Cardiac septum (tissue), 1 donor: ENCODE measurements around the gene UNC13D. TPM values are rescaled to one million over a fixed set of nuclear protein-coding genes. Genes with fewer than 3 reads are reported as not detected.
"Not testable (repeated sequence)": the region's sequence is repeated elsewhere in the genome, so short reads cannot be mapped to it uniquely, and the experiment has no call there.

ENCODE experiments used
- DNase-seq: peaks from one replicate; pipeline ENCODE4 v3.0.0-alpha.2; 2020; ENCODE audit warnings: low spot score
- intact Hi-C: fragments of 100-400 bp; cut with DNase I; formaldehyde crosslinking; loops from one replicate; pipeline ENCODE4 v1.14.0; 2022
- total RNA-seq: library from RNA; stranded (reverse); fragmentation: NEBNext Ultra II Directional; extraction: Animal tissue kit (Norgen Biotek cat#: 25700); gene quantifications from one replicate; pipeline ENCODE4 v1.2.1, GENCODE V29; 2021
- donor health status: DM: no; HTN: no; CAD: no.

The UNC13D gene
- total RNA-seq, 1 donor from 2014 or later, result 7.9 TPM

DNA sequence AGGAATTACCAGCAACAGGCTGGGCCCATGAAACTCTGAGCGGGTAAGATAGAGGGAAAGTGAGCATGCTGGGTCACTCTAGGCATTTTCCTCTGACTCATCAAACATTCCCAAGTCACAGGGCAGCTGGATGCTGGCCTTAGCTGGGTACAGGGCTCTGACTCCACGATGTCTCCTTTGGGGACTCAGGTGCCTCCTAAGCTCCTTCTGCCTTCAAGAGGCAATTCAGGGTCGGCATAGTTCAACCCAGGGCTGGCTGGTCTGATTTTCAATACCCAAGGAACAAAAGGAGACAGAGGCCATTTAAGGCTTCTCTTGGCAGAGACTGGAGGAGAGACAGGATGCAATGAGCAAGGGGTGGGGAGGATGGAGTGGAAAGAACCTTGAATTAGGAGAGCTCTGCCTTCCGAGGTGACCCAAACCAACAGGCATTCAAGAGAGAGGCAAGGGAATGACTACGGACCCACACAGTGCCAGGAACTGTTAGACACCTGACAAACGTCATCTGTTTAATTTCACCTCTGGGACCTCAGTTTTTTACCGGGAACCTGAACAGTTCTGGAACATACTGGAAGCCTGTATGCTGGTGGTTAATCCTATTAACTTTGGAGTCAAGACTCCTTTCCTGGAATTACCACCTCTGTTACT lies 10.0 kb upstream of the UNC13D start:
- intact Hi-C loops, result loop anchor here (2.0 kb wide), 1 partner anchor 69 kb away; the partner anchor contains the start of gene UNK
- DNase-seq, result no peak

DNA sequence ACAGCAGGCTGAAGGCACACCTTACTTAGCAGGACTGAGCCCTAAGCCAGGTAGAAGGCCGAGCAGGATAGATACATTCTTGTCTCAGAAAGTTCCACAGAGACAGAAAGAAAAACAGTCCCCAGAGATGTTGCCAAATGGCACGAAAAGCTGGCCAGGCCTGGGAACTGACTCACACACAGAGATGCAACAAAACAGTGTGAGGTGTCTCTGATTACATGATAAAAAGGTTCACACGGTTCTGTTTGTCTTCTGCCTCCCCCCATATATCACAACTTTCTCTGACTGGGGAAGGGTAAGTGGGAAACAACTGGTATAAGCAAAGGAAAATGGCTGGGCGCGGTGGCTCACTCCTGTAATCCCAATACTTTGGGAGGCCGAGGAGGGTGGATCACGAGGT lies 9.2 kb upstream of the UNC13D start:
- no peak for DNase-seq
- intact Hi-C loops, result no loop called here

DNA sequence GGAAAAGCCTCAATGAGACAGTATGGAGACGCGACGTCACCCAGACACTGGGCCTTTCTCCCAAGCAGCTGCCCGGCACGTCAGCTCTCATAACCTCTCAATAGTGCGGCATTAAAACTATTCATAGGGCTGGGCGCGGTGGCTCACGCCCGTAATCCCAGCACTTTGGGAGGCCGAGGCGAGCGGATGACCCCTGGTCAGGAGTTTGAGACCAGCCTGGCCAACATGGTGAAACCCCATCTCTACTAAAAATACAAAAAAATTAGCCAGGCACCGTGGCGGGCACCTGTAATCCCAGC lies 7.4 kb upstream of the UNC13D start:
- DNase-seq, intact Hi-C loops: not testable (repeated sequence)

- intact Hi-C loops, result no loop called here
- DNase-seq, result no peak
Observed at GRCh38 chr17:75850928-75851692, 6.9 kb upstream of the UNC13D start.

DNA sequence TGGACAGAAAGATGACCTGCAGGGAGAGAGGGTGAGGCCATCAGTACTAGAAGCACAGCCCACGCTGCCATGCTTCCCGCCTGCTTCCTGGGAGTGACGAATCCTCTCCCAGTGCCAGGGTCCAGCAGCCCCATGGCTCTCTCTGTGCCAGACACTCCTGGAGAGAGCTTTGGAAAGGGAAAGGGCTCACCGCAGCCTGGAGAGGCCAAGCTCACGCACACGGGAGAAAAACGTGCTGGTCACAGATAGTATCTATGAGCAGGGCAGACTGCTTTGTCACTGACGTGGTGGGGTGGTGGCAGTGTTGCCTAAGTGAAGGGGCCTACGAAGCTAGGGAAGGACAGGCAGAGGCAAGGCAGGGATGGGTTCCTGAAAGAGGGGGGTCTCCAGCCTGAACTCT lies 5.5 kb upstream of the UNC13D start:
- DNase-seq, result no peak
- intact Hi-C loops, result loop anchor here (2.0 kb wide), 1 partner anchor 41 kb away; no protein-coding TSS in a partner anchor

- DNase-seq, result no peak
- intact Hi-C loops, result loop anchor here (2.0 kb wide), 1 partner anchor 40 kb away; no protein-coding TSS in a partner anchor
Observed at GRCh38 chr17:75849279-75849646, 5.1 kb upstream of the UNC13D start.

- DNase-seq, result peak; percentile 91
- intact Hi-C loops, result loop anchor here (2.0 kb wide), 1 partner anchor 40 kb away; no protein-coding TSS in a partner anchor
Observed at GRCh38 chr17:75848523-75849278, 4.5 kb upstream of the UNC13D start.

GRCh38 chr17:75847614-75848522 lies 3.7 kb upstream of the UNC13D start:
- DNase-seq, result no peak
- intact Hi-C loops, result loop anchor here (2.0 kb wide), 1 partner anchor 39 kb away; no protein-coding TSS in a partner anchor

DNA sequence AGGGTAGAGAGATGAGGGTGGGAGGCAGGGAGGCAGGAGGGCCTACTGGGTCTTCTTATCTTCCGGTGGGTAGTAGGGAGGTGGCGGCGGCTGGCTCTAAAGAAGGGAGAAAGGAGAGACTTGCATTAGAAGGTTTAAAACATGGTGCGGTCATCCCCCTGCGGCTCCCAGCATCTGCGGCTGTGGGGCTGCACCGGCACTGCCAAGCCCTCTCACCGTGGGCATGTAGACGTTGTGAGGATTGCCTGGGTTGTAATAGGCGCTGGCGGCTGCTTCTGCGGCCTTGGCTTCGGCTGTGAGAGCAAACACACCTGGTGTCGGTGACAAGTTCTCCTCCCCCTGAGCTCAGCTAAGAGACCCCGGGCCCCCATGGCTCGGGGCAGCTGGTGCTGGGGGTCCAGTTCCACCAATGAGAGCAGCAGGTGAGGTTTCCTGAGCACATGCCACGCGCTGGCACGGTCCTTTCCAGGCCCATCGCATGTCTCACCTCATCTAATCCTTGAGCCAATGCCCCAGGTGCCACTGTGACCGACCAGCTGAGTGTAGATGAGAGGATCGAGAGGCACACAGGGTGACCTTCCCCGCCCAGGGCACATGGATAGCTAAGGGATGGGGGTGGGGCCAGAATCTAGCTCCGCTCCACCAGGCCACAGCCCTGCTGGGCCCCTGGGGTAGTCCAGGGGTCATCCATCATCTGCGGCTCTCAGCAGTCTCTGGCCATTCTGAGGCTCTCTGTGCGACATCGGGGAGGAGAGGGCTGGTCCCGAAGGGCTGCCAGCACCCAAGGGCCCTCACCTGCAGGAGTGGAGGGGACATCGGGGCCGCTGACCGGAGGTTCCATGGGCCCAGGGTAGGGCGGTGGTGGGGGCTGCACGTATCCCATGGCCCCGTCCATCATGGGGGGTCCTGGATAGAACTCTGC lies 2.7 kb upstream of the UNC13D start:
- no peak for DNase-seq
- intact Hi-C loops, result no loop called here

GRCh38 chr17:75845933-75846691 lies 1.9 kb upstream of the UNC13D start:
- DNase-seq, result no peak
- intact Hi-C loops, result loop anchor here (2.0 kb wide), 1 partner anchor 67 kb away; a partner anchor contains a TSS

DNA sequence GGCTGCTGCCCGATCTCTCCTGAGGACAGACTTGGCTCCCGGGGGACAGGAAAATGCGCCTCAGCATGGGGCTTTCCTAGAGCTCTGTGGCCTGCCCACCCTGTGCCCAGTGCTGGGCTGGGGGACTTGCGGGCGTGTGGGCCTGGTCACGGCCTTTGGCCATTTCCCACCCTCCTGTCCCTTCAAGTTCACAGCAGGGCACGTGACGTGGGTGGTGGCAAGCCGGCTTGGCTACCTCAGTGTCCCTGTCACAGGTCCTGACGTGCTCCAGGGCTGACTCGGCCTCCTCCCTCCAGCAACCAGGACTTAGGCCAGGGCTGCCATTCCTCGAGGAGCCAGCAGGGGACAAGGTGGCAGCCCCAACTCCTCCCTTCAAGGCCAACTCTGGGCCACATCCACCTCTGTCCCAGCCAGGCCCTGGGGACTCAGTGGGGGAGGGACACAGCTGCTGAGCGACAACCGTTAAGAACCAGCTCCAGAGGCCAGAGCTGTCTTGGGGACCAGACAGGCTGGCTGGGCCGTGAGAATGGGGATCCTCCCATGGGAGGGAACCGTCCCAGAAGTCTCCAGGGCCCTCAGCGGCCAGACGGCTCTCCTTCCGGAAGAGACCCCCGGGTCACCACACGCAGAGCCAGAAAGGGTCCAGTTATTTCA lies 981 bp upstream of the UNC13D start:
- intact Hi-C loops, result loop anchor here (2.0 kb wide), 1 partner anchor 66 kb away; a partner anchor contains a TSS
- DNase-seq, result peak; percentile 92

DNA sequence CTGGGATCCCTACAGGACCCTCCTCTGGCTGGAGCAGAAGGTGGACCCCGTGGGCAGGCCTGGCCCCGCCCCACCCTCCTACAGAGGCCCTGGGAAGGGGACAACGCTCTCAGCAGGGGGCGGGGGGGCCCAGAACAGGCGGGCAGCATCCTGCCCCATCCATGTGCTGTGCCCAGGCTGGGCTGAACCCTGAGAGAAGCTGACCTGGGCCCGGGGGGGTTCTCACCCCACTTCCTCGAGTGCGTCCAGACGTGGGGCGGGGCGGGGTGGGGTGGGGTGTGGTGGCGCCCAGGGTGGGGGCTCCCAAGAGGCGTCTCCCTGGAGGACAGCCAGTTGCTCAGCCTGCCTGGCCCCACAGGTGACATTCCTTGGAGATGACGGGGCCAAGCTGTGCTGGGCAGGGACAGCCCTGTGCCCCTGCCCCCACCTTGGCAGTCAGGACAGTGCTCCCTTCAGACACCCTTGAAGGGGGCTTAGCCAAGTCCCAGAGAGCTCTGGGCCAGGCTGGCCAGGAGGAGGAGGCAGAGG lies 390 bp upstream of the UNC13D start:
- no peak for DNase-seq
- intact Hi-C loops, result loop anchor here (2.0 kb wide), 1 partner anchor 66 kb away; a partner anchor contains a TSS

GRCh38 chr17:75842963-75843576 lies 1.1 kb downstream of the UNC13D start:
- intact Hi-C loops, result no loop called here
- no peak for DNase-seq

DNA sequence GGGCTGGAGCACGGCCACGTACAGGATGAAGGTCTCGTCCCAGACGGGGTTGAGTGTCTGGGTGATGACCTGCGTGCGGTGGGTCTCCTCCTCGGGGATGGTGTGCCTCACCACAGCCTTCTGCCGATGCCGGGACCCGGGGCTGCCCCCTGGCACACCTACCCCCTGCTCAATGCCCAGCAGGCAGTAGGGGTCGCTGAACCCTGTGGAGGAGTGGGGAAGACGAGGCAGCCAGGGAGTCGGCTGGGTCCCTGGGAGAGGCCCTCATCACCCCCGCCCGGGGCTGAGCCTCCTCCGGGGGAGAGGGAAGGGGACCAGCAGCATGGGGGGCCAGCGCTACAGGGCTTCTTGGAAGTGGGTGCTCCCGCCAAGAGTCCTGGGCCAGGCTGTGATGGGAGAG lies 1.8 kb downstream of the UNC13D start:
- DNase-seq, result no peak
- intact Hi-C loops, result no loop called here

DNA sequence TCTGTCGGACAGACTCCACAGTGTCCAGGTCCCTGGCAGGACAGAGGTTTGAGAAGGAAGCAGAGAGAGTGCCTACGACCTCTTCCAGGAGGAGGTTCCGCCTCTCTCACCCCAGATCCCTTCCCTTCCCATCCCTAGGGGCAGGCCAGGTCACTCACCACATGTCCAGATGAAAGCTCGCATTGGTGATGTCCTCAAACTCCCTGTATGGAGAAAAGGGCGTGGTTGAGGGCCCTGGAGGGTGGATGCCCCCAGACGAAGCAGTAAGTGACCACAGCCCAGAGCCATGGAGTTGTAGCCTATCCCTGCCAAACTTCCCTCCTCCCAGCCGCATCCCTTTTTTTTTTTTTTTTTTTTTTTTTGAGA lies 3.4 kb downstream of the UNC13D start:
- intact Hi-C loops, result no loop called here
- DNase-seq, result no peak
